HFF-Myc (cell line): ENCODE data around the gene ACOD1.

Source experiments
- DNase-seq: peaks from one replicate; pipeline ENCODE4 v3.0.0-alpha.2; 2011; ENCODE audit warnings: low read depth; ENCODE audit errors: extremely low read depth
- H3K4me3 ChIP-seq: replicated peaks from 2 replicates; pipeline ENCODE4 v1.5.1; 2011; ENCODE audit warnings: low read depth, mild to moderate bottlenecking, control low read depth, low read length
- TF ChIP-seq, protein P1 (sequence below): IDR thresholded peaks from 2 replicates; pipeline ENCODE4 v1.5.1; 2012; ENCODE audit warnings: mild to moderate bottlenecking, low read depth, low read length, control low read depth; ENCODE audit errors: missing control alignments

ACOD1 gene

DNA sequence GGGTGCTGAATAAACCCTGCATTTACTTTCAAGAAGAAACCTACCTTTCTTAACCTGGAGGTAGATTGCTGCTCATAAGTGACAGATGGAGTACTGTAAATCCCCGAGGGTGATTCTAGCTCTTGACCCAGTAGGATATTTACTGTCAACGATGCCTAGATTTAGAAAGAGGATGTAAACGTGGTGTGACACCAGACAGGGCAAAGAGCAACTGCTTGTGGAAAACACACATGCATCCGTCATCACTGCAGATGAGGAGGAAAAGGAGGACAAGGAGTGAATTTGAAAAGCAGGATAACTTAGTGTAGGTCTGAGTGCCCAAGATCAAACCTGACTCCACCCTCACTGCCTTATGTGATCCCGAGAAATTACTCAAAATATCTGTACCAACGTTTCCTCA lies 33.8 kb downstream of the ACOD1 start:
- no peak for DNase-seq
- H3K4me3 ChIP-seq: no peak overlapping the region
- TF ChIP-seq, protein P1, sequence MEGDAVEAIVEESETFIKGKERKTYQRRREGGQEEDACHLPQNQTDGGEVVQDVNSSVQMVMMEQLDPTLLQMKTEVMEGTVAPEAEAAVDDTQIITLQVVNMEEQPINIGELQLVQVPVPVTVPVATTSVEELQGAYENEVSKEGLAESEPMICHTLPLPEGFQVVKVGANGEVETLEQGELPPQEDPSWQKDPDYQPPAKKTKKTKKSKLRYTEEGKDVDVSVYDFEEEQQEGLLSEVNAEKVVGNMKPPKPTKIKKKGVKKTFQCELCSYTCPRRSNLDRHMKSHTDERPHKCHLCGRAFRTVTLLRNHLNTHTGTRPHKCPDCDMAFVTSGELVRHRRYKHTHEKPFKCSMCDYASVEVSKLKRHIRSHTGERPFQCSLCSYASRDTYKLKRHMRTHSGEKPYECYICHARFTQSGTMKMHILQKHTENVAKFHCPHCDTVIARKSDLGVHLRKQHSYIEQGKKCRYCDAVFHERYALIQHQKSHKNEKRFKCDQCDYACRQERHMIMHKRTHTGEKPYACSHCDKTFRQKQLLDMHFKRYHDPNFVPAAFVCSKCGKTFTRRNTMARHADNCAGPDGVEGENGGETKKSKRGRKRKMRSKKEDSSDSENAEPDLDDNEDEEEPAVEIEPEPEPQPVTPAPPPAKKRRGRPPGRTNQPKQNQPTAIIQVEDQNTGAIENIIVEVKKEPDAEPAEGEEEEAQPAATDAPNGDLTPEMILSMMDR: no peak

DNA sequence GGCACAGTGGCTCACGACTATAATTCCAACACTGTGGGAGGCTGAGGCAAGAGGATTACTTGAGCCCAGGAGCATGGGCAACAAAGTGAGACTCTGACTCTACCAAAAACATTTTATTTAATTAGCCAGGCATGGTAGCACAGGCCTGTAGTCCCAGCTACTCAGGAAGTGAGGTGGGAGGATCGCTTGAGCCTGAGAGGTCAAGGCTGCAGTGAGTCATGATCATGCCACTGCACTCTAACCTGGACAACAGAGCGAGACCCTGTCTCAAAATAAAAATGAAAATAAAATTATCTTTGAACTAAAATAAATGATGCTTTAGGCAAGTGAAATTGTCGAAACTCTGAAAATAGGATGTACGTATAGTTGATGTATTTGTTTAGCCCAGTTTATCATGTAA lies 35.4 kb downstream of the ACOD1 start:
- DNase-seq: no peak
- TF ChIP-seq, protein P1: no peak
- H3K4me3 ChIP-seq: no peak overlapping the region

DNA sequence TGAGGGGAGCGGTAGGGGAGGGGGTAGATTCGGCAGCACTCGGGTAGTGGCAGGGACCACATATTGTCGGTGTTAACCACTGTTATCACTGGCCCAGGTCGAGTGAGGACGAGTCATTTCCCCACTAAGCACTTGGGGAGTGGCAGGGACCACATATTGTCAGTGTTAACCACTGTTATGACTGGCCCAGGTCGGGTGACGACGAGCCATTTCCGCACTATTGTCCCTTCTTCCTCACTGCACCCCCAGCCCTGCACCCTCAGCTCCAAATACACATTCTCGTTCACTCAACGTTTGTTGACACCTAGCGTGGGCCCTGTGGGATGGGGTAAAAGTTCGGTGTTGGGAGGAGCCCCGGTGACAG lies 43.1 kb downstream of the ACOD1 start:
- peak overlapping the region; percentile 66 for H3K4me3 ChIP-seq
- TF ChIP-seq, protein P1: no peak
- DNase-seq: no peak

DNA sequence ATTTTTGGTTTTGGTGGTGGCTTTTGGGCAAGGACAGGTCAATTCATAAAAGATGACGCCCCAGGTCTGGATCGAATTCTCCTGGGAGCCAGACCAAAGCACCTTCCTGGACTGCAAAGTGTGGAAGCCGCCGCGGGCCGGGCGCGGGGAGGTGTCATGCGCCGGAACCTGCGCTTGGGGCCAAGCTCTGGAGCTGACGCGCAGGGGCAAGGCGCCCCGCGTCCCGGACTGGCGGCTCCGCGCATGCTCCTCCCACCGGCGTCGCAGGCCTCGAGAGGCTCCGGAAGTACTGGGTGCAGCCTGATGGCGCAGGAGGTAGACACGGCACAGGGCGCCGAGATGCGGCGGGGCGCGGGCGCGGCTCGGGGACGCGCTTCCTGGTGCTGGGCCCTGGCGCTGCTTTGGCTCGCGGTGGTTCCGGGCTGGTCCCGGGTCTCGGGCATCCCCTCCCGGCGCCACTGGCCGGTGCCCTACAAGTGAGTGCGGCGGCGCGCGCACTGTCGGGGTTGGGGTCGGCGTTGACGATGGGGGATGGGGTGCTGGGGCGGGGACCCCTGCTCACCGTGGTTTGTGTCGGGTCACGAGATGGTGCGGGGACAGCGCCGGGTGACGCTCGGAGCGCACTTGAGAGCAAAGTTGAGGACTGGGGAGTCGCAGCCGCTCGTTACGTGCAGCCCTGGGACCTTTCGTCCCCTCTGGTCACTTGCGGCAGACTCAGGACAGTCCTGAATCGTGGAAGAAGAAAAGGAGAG lies 43.7 kb downstream of the ACOD1 start, which contains the start of gene CLN5:
CLN5 (plus strand) TSS at position 286 of the 752 bp plus-strand sequence; CDS start at position 304, 18 bp downstream.
- peak within 1 kb of the TSS; percentile 66 for H3K4me3 ChIP-seq
- peak; percentile 70 for DNase-seq
- TF ChIP-seq, protein P1: no peak

DNA sequence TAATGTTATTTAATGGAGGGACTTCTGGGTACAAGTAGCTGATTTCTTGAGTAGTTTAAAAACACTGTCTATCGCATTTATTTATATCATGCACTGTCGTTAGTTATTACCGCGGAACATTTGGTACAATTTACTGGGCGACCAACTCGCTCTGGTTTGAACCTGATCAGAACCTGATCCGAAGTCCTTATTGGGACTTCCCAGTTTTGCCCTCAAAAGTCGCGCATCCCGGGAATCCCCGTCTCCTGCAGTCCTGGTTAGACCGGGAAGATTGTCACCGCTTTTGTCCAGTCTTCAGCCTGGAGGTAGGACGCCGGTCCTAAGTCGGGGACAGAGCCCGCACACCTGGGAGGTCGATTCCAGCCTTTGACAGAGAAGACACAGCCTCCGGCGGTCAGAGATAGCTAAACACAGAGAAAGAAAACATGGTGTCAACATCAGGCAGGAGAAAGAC lies 44.3 kb downstream of the ACOD1 start:
- TF ChIP-seq, protein P1: no peak
- H3K4me3 ChIP-seq: peak overlapping the region; percentile 66
- no peak for DNase-seq

DNA sequence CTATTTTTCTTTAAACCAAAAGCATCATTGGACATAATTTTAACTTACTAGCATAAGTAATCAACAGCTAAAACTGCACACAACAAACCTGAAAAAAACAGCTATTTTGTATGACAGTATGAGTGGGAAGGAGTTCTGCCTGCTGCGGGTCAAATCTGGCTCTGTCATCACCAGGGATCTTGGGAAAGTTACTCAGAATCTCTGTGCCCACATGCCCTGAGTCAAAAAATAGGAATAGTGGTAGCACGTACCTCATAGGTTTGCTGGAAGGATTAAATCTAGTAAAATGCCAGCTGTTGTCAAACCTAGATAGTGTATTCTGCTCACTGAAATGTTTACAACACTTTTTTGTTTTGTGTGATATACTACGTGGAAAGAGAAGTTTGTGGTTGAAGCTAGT lies 44.7 kb downstream of the ACOD1 start:
- no peak for DNase-seq
- peak overlapping the region; percentile 66 for H3K4me3 ChIP-seq
- TF ChIP-seq, protein P1: no peak

DNA sequence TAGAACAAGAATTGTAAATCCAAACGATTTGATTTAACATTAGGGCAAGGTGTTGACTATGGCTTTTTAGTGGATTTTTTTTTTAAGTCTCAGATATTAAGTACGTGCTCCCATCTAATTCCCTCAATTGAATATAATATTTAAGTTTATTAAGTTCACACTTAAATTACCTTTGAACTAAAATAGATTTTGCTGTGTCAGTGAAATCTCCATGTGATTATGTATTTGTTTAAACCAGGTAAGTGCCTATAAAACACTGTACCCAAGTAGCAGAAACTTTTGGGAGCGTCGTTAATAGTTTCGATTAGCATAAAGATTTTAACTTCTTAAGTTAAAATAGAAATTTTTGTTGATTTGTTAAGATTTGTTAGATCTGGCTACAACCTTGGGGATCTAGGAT lies 45.2 kb downstream of the ACOD1 start:
- H3K4me3 ChIP-seq: no peak overlapping the region; the same call in 1 of the 2 replicates
- no peak for DNase-seq

More for the DNA sequence above, 45.2 kb downstream of the ACOD1 start:
- TF ChIP-seq, protein P1: no peak
